SKM-1 treated with dmso at 0.1 percent for 144 hours (cell line): ENCODE results near the gene RAMAC.
"Not testable (repeated sequence)": the region's sequence is repeated elsewhere in the genome, so short reads cannot be mapped to it uniquely, and the experiment has no call there.

Source experiments
- DNase-seq: peaks from one replicate; lab custom pipeline; 2025; ENCODE audit not compliant: unreplicated experiment; lab: John Stamatoyannopoulos, UW

Gene RAMAC

DNA sequence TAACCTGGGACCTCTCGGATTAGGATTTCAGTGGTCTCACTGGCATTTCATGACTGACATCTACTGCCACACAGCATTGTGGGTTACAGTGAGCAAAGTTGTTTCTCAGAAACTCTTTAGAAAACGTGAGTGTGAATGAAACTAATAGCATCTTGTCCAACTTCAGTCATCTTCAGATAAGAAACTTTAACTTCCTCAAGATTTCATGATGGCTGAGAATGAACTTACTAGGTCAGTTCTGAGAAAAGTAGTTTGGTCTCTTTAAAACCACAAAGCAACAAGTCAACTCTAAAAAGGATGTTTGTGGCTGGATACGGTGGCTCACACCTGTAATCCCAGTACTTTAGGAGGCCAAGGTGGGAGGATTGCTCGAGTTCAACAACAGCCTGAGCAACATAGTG, 19.3 kb upstream of the RAMAC start:
- no peak for DNase-seq

DNA sequence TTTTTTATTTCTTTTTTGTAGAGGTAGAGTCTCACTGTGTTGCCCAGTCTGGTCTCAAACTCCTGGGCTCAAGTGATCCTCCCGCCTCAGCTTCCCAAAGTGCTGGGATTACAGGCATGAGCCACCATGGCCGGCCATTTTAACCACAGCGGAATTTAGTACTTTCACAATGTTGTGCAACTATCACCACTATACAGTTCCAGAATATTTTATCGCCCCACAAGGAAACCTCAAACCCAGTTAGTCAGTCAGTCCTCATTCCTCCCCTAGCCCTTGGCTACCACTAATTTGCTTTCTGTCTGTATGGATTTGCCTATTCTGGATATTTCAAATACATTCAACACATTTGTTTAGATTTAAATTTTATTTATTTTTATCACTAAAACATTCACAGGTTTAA, 17.9 kb upstream of the RAMAC start:
- DNase-seq, result peak; percentile 6

- DNase-seq, result no peak
These were observed 16.7 kb upstream of the RAMAC start for GRCh38 chr15:82969353-82969752.

GRCh38 chr15:82970078-82970686, 15.8 kb upstream of the RAMAC start:
- no peak for DNase-seq

GRCh38 chr15:82970696-82971095, 15.3 kb upstream of the RAMAC start:
- DNase-seq, result no peak

DNA sequence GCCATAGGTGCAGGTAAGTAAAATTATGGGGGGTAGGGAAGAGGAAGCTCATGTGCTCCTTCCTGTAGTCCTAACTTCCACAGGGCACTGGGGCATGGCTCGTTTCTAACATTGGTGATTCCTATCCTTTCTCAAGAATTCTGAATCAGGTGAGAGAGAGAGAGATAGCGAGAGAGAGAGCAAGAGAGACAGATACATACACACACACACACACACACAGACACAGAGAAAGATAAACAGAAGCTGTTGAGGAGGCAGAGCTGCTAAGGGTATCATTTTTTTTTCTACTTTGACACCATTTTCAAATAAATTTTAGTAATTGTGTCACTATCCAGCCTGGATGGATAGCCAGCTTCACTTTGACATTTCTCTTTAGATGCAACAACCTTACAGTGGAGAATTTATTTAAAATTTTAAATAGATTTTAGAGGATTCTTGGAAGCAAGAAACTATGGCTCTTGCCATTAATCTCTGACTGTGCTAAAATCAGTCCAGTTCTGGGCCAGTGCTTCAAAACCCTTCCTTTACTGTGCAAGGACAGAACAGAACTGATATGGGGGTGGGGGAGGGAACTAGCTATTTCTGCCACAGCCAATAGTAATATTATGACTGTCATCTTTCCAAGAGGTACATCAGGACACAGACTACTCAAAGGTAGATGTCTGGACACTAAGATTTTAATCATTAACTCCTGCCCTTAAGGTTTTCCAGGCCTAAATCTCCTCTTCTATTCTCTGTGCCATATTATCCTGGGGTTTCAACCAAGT, 14.6 kb upstream of the RAMAC start:
- DNase-seq, result no peak

GRCh38 chr15:82972990-82973389, 13.0 kb upstream of the RAMAC start:
- no peak for DNase-seq

- no peak for DNase-seq
These were observed 8.9 kb upstream of the RAMAC start for GRCh38 chr15:82977076-82977475.

DNA sequence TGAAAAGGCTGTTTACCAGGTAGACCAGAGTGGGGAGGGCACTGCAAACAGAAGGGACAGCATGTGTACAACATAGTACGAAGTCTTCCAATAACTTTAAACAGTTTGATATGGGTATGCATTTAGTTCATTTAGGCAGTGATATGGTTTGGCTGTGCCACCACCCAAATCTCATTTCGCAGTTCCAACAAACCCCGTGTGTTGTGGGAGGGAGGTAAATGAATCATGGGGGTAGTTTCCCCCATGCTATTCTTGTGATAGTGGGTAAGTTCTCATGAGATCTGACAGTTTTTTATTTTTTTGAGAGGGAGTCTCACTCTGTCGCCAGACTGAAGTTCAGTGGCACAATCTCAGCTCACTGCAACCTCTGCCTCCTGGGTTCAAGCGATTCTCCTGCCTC, 7.6 kb upstream of the RAMAC start:
- DNase-seq, result no peak

DNA sequence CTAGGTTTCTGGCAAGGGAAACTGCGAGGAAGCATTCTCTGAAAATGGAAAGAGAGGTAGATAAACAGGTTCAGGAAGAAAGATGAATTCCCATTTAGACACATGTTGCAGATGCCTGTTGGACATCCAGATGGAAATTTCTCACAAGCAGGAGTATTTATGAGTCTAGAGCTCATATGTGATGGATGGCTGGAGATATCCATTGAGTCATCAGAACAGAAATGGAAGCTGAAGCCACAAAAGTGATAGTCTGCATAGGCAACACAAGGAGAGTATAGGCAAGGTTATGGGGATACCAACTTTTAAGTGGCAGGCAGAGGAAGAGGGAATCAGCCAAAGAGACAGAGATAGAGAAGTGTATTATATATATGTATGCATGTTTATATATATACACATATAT, 6.3 kb upstream of the RAMAC start:
- no peak for DNase-seq

GRCh38 chr15:82980981-82981380, 5.0 kb upstream of the RAMAC start:
- no peak for DNase-seq

- no peak for DNase-seq
These were observed 401 bp downstream of the RAMAC start for GRCh38 chr15:82986442-82986780.

DNA sequence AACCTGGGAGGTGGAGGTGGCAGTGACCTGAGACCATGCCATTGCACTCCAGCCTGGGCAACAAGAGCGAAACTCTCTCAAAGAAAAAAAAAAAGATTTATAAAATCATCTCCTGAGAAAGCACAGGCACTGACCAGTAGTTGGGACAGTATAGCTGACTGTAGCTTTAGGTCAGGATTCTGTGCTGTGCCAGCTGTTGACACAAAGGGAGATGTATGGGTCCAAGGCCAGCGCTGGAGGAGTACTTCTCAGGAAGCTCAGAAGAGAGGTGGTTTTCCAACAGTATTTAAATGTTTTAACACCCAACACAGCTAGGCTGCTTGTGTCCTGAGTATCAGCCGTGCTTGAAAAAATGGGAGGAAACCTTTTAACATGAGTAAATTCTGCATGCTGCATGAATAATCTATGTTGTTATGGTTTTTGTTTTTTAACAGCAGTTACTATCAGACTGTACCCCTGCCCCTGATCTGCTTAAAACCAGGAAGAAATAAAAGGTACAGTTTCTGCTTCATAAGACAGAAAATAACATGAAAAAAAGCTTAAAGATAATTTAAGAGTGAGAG, 6.5 kb downstream of the RAMAC start:
- no peak for DNase-seq

- DNase-seq, result no peak
These were observed 7.1 kb downstream of the RAMAC start for GRCh38 chr15:82993144-82993543.

GRCh38 chr15:82995076-82995475, 9.1 kb downstream of the RAMAC start:
- no peak for DNase-seq

- DNase-seq, result no peak
These were observed 9.9 kb downstream of the RAMAC start for GRCh38 chr15:82995938-82996337.

DNA sequence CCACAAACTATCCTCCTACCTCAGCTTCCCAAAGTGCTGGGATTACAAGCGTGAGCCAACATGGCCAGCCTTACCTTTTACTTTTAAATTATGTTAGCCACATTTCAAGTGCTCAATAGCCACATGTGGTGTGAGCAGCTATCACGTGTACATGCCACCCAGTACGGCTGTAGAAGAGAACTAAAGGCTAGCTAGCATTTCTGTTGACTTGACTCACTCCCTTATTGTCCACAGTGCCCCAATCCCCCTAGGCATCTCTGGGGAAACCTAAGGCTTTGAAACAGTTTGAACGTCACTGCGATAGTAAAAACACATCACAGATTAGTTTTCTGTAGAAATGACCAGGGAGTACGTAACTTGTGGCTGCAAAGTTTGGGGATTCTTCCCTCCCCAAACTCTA, 13.4 kb downstream of the RAMAC start:
- DNase-seq, result no peak

- DNase-seq, result peak; percentile 11
These were observed 14.1 kb downstream of the RAMAC start for GRCh38 chr15:82999905-83000671.

- not testable (repeated sequence) for DNase-seq
These were observed 14.6 kb downstream of the RAMAC start for GRCh38 chr15:83000672-83001031.

- peak; percentile 79 for DNase-seq
These were observed 24.8 kb downstream of the RAMAC start for GRCh38 chr15:83010709-83011270.

DNA sequence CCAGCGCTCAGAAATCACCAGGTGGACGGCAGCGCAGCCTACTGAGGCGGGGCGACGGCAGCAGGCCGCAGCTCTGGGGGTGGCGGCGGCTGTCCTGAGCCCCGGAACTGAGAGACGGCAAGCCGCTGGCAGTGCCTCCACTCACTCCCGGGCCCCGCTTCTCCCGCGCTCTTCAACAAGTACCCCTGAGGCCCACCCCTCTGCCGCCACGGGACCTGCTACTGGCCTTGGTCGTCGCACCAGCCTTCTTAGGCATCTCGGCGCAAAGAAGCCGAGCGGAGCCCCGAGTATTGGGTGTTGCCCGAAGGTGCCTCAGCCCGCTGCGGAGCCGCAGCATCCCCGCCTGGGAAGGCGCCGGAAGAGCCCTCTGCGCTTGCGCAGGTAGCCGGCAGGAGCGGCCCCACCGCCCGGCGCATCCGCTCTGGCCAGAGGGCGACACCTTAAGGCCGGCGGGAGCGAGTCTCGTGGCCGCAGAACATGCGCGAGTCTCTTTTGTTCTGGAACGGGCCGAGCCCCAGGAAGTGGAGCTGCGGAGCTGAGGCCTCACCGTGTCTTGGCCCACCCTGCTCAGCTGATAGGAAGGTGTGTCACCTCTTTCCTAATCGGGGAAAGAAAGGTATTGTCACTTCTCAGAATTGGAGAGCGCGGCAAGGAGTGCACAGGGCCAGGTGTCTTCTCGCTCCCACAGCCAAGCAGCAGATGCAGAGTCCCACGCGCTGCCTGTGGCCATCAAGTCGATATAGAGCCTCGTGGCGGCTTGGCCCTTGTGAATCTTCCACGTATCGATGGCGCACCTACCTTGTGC, 25.5 kb downstream of the RAMAC start, which contains the start of gene C15orf40:
Gene C15orf40, minus strand, starts transcription at position 369 of the 805 bp plus-strand sequence. Its CDS starts 32 bp downstream, at position 337.
- peak; percentile 88 for DNase-seq
